ENCODE measurements around the gene STXBP1. TPM values are rescaled to one million over a fixed set of nuclear protein-coding genes. Genes with fewer than 3 reads are reported as not detected.
A peak's percentile ranks its signal among the peaks of the same experiment; 100 is the strongest.

Gene STXBP1
- total and polyA plus RNA-seq, 2 experiments from 2014 or later: 48.6 to 50.4 TPM

DNA sequence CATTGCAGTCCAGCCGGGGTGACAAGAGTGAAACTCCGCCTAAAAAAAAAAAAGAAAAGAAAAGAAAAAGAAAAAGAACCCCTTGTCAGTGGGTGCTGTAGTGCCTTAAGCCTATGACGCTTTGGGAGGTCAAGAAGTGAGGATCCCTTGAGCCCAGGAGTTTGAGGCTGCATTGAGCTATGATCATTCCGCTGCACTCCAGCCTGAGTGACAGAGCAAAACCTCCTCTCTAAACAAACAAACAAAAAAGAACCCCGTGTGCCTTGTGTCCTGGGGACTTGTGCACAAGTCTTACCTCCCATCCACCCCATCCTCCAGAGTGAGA is 33.5 kb upstream of the STXBP1 start (continued):
- TF ChIP-seq, protein P1, sequence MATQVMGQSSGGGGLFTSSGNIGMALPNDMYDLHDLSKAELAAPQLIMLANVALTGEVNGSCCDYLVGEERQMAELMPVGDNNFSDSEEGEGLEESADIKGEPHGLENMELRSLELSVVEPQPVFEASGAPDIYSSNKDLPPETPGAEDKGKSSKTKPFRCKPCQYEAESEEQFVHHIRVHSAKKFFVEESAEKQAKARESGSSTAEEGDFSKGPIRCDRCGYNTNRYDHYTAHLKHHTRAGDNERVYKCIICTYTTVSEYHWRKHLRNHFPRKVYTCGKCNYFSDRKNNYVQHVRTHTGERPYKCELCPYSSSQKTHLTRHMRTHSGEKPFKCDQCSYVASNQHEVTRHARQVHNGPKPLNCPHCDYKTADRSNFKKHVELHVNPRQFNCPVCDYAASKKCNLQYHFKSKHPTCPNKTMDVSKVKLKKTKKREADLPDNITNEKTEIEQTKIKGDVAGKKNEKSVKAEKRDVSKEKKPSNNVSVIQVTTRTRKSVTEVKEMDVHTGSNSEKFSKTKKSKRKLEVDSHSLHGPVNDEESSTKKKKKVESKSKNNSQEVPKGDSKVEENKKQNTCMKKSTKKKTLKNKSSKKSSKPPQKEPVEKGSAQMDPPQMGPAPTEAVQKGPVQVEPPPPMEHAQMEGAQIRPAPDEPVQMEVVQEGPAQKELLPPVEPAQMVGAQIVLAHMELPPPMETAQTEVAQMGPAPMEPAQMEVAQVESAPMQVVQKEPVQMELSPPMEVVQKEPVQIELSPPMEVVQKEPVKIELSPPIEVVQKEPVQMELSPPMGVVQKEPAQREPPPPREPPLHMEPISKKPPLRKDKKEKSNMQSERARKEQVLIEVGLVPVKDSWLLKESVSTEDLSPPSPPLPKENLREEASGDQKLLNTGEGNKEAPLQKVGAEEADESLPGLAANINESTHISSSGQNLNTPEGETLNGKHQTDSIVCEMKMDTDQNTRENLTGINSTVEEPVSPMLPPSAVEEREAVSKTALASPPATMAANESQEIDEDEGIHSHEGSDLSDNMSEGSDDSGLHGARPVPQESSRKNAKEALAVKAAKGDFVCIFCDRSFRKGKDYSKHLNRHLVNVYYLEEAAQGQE (IDR thresholded peaks at IDR 0.05; ENCODE audit: unreplicated experiment): no peak
- no peak for TF ChIP-seq EZH2 (IDR thresholded peaks at IDR 0.05; ENCODE audit: low read depth, unreplicated experiment)
- TF ChIP-seq STAT1 (IDR thresholded peaks at IDR 0.05; ENCODE audit: unreplicated experiment): no peak
- TF ChIP-seq ZNF114 (CRISPR knock-in tag; IDR thresholded peaks at IDR 0.05): no peak
- TF ChIP-seq NANOG (IDR thresholded peaks at IDR 0.05; ENCODE audit: borderline replicate concordance): no peak

DNA sequence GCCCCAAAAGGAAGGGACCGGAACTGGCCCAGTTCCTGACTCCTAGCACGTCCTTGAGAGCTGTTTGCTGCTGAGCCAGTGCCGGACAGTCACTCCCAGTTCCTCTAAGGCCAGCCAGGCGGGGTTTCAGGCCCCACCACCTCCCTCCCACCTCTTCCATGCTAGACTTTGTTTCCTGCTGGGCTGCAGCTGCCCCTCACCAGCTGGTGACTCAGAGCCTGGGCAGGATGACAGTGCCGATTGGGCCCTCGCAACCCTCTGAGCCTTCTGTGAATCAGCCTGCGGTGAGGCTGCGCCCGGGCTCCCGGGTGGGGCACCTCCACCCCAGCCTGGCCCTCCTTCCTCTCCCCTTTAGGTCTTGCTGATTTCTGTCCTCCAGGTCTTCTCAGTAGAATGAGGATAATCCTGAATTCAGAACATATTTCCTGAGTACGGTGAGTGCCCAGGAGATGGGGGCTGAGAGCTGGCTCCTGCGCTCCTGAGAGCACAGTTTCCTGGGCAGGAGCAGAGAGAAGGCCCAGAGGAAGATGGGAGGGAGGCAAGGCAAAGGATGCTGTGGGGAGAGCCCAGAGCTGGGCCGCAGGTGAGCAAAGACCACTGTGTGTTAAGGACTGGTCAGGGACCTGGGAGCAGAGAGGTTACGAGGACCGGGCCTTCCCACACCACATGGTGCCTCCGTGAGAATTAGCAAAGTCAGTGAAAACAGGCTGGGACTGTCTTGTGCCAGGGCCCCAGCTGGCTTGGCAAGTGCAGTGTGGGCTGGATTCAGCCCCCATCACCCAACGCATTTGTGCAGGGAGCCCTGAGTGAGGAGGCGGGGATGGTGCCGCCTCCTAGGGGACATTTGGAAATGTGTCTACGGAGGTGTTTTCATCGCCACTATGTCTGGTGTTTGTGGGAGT is 32.9 kb upstream of the STXBP1 start:
- no peaks in the 10 kb centered on the region for H3K9me3 Mint-ChIP-seq
- no peaks in the 10 kb centered on the region for H3K36me3 Mint-ChIP-seq (ENCODE audit: low read depth)
- H2AFZ ChIP-seq: peak overlapping the region; percentile 93
- ATAC-seq (peak; percentile 84), DNase-seq (ENCODE audit: low spot score) (peak; percentile 62)
- peak overlapping the region; percentile 76; the same call in 1 of the 2 replicates for H3K27ac Mint-ChIP-seq
- no peaks in the 10 kb centered on the region for H3K36me3 ChIP-seq (ENCODE audit: insufficient read depth)
- H3K4me3 ChIP-seq: no peak overlapping the region
- H3K4me1 Mint-ChIP-seq: peaks cover 18% of the 10 kb centered on the region
- H3K9me2 ChIP-seq (ENCODE audit: insufficient read depth): no peaks in the 10 kb centered on the region
- no peaks in the 10 kb centered on the region for H3F3A ChIP-seq (replicated peaks; ENCODE audit: low read depth)
- no peaks in the 10 kb centered on the region for H3K79me2 ChIP-seq (replicated peaks; ENCODE audit: insufficient read depth)
- peak; percentile 53 to 67 for TF ChIP-seq CTCF (conservative IDR thresholded peaks at IDR 0.05; ENCODE audit: low read depth in 2 of 2)
- TF ChIP-seq, protein P1 (IDR thresholded peaks at IDR 0.05; ENCODE audit: unreplicated experiment): no peak
- no peaks in the 10 kb centered on the region for H3K27me3 ChIP-seq (ENCODE audit: insufficient read depth)
- peak overlapping the region; percentile 69; the same call in 1 of the 2 replicates for H3K27ac ChIP-seq (ENCODE audit: low read depth)
- no peak overlapping the region for H3K4me3 Mint-ChIP-seq
- H4K20me1 ChIP-seq (replicated peaks; ENCODE audit: insufficient read depth): no peaks in the 10 kb centered on the region
- H3K4me1 ChIP-seq (ENCODE audit: insufficient read depth): peaks cover 12% of the 10 kb centered on the region
- peaks cover 2% of the 10 kb centered on the region for H3K27me3 Mint-ChIP-seq (ENCODE audit: insufficient read depth, low read depth, poor library complexity)
- H3K4me2 ChIP-seq: peak overlapping the region; percentile 60

All from GM23338 (cell line).